ENCODE measurements around the gene ABHD16A. TPM values are rescaled to one million over a fixed set of nuclear protein-coding genes. Genes with fewer than 3 reads are reported as not detected.

Gene ABHD16A
- polyA plus RNA-seq, 2 of the 4 experiments (the other 2 are of a cell fraction) = 16.6 to 22.3 TPM

DNA sequence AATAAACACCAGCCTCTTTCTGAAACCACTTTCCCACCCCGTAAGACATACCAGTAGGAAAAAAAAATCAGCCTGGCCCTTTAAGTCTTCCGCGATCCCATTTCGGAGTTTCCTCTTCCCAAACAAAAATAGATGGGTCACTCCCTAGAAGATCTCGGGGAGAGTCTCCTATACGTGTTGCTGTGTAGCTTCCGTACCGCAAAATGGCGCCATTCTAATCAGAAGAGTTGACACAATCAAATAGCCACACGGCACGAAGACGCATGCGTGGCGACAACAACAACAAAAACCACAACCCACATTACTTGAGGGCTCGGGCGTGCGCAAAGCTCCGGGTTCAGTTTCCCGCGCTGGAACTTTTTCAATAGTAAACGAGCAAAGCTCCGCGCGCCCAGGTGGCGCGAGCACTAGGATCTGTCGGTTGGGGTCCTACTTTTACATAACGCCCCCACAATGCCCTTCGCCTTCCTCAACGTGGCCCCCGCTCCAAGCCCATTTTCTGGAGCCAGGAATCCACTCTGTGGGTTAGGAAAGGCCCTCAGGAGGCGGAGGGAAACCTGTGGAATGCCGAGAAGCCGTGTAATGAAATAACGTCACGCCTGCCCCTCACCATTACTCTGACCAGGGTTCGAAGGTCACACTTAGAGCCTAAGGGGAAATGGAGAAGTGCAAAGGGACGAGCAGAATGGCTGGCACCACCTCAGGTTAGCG is 38.2 kb downstream of the ABHD16A start, which contains the start of gene GPANK1 (continued):
- TF ChIP-seq, protein P1, sequence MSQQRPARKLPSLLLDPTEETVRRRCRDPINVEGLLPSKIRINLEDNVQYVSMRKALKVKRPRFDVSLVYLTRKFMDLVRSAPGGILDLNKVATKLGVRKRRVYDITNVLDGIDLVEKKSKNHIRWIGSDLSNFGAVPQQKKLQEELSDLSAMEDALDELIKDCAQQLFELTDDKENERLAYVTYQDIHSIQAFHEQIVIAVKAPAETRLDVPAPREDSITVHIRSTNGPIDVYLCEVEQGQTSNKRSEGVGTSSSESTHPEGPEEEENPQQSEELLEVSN (IDR thresholded peaks at IDR 0.05; ENCODE audit: borderline replicate concordance, low read depth) = peak; percentile 80
- TF ChIP-seq FOSB (CRISPR knock-in tag; IDR thresholded peaks at IDR 0.05) (0 out of 2 replicates have a peak, but pooled peaks have one; percentile 25), ZNF302 (CRISPR knock-in tag; IDR thresholded peaks at IDR 0.05) (no peak), RFX5 (IDR thresholded peaks at IDR 0.05) (no peak), HOXA7 (CRISPR knock-in tag; IDR thresholded peaks at IDR 0.05) (no peak), HDAC2 (IDR thresholded peaks at IDR 0.05) (no peak), CHD2 (IDR thresholded peaks at IDR 0.05; ENCODE audit: low read length, partially characterized antibody) (no peak), POLR2AphosphoS2 (conservative IDR thresholded peaks at IDR 0.05; ENCODE audit: low read length) (no peak), HEYL (CRISPR knock-in tag; IDR thresholded peaks at IDR 0.05) (no peak), RARB (CRISPR knock-in tag; IDR thresholded peaks at IDR 0.05) (no peak), EP300 (IDR thresholded peaks at IDR 0.05) (no peak), CHD4 (IDR thresholded peaks at IDR 0.05; ENCODE audit: borderline replicate concordance) (no peak), PHF8 (IDR thresholded peaks at IDR 0.05; ENCODE audit: borderline replicate concordance, low read depth) (0 out of 2 replicates have a peak, but pooled peaks have one; percentile 8), FOSL2 (IDR thresholded peaks at IDR 0.05) (no peak), FOSL2 (CRISPR knock-in tag; IDR thresholded peaks at IDR 0.05) (no peak), KDM5A (IDR thresholded peaks at IDR 0.05) (no peak), TP53 (CRISPR knock-in tag; IDR thresholded peaks at IDR 0.05) (no peak), RAD21 (conservative IDR thresholded peaks at IDR 0.05 in 1 of 2, IDR thresholded peaks at IDR 0.05 in 1 of 2) (no peak)
- TF ChIP-seq, protein P2, sequence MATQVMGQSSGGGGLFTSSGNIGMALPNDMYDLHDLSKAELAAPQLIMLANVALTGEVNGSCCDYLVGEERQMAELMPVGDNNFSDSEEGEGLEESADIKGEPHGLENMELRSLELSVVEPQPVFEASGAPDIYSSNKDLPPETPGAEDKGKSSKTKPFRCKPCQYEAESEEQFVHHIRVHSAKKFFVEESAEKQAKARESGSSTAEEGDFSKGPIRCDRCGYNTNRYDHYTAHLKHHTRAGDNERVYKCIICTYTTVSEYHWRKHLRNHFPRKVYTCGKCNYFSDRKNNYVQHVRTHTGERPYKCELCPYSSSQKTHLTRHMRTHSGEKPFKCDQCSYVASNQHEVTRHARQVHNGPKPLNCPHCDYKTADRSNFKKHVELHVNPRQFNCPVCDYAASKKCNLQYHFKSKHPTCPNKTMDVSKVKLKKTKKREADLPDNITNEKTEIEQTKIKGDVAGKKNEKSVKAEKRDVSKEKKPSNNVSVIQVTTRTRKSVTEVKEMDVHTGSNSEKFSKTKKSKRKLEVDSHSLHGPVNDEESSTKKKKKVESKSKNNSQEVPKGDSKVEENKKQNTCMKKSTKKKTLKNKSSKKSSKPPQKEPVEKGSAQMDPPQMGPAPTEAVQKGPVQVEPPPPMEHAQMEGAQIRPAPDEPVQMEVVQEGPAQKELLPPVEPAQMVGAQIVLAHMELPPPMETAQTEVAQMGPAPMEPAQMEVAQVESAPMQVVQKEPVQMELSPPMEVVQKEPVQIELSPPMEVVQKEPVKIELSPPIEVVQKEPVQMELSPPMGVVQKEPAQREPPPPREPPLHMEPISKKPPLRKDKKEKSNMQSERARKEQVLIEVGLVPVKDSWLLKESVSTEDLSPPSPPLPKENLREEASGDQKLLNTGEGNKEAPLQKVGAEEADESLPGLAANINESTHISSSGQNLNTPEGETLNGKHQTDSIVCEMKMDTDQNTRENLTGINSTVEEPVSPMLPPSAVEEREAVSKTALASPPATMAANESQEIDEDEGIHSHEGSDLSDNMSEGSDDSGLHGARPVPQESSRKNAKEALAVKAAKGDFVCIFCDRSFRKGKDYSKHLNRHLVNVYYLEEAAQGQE (IDR thresholded peaks at IDR 0.05) = no peak
- TF ChIP-seq, protein P3, sequence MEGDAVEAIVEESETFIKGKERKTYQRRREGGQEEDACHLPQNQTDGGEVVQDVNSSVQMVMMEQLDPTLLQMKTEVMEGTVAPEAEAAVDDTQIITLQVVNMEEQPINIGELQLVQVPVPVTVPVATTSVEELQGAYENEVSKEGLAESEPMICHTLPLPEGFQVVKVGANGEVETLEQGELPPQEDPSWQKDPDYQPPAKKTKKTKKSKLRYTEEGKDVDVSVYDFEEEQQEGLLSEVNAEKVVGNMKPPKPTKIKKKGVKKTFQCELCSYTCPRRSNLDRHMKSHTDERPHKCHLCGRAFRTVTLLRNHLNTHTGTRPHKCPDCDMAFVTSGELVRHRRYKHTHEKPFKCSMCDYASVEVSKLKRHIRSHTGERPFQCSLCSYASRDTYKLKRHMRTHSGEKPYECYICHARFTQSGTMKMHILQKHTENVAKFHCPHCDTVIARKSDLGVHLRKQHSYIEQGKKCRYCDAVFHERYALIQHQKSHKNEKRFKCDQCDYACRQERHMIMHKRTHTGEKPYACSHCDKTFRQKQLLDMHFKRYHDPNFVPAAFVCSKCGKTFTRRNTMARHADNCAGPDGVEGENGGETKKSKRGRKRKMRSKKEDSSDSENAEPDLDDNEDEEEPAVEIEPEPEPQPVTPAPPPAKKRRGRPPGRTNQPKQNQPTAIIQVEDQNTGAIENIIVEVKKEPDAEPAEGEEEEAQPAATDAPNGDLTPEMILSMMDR (IDR thresholded peaks at IDR 0.05) = no peak
- TF ChIP-seq, protein P4, sequence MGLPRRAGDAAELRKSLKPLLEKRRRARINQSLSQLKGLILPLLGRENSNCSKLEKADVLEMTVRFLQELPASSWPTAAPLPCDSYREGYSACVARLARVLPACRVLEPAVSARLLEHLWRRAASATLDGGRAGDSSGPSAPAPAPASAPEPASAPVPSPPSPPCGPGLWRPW (IDR thresholded peaks at IDR 0.05) = no peak

Measured in A549 (cell line).